B cell (primary cell): ENCODE measurements around the gene KRTAP10-12.

Experiments
- EZH2 ChIP-seq: IDR thresholded peaks from 2 replicates; pipeline ENCODE4 v1.6.1; 2012; ENCODE audit warnings: borderline replicate concordance, low read depth, mild to moderate bottlenecking, moderate library complexity, low read length; ENCODE audit not compliant: insufficient read depth, poor library complexity, severe bottlenecking
- TF ChIP-seq, protein P1 (sequence below): fragments of 200-600 bp; IDR thresholded peaks from one replicate; pipeline ENCODE4 v1.8.0; 2022; ENCODE audit warnings: antibody characterized with exemption, mild to moderate bottlenecking

DNA sequence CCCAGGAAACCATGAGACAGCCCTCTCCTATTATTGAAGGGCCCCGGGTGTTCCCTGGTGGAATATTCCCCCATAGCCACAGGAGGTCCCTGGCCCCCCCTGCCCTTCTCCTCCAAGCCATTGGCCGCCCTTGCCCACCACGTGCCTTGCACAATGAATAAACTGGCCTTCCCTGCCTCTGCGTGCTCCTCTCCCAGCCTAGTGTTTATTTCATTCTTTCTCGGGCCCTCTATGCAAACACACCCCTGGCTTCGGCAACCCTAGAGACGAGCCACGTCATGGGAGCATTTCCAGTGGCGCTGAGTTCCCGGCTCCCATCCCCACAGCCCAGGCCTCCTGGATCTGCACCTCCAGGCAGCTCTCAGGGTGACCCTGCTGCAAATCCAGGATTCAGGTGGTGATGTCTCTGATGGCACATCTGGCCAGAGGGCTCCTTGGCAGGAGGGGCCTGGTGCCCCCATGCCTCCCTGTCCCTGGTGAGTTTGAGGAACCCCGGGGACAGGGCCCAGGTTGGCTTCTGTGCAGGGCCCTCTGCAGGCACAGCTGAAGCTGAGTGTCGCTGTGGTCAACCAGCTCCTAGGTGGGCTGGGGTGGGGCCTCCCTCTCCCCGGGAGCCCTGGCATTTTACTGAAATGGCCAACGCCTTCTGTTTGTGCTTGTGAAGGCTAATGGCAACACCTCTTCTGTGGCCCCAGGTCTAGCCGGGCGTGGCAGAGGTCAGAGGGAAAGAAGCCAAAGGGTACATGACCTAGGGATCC lies 6.2 kb downstream of the KRTAP10-12 start:
- TF ChIP-seq, protein P1, sequence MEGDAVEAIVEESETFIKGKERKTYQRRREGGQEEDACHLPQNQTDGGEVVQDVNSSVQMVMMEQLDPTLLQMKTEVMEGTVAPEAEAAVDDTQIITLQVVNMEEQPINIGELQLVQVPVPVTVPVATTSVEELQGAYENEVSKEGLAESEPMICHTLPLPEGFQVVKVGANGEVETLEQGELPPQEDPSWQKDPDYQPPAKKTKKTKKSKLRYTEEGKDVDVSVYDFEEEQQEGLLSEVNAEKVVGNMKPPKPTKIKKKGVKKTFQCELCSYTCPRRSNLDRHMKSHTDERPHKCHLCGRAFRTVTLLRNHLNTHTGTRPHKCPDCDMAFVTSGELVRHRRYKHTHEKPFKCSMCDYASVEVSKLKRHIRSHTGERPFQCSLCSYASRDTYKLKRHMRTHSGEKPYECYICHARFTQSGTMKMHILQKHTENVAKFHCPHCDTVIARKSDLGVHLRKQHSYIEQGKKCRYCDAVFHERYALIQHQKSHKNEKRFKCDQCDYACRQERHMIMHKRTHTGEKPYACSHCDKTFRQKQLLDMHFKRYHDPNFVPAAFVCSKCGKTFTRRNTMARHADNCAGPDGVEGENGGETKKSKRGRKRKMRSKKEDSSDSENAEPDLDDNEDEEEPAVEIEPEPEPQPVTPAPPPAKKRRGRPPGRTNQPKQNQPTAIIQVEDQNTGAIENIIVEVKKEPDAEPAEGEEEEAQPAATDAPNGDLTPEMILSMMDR: no peak
- TF ChIP-seq EZH2: no peak
